HG02678 (cell line): ENCODE data around the gene ZNF564.
"Not testable (repeated sequence)": the region's sequence is repeated elsewhere in the genome, so short reads cannot be mapped to it uniquely, and the experiment has no call there.

Experiments used
- ATAC-seq: cut with Tn5 transposase; IDR thresholded peaks from one replicate; pipeline ENCODE4 v1.9.1; 2021; ENCODE audit warnings: mild to moderate bottlenecking, moderate library complexity; ENCODE audit not compliant: unreplicated experiment

Gene ZNF564

DNA sequence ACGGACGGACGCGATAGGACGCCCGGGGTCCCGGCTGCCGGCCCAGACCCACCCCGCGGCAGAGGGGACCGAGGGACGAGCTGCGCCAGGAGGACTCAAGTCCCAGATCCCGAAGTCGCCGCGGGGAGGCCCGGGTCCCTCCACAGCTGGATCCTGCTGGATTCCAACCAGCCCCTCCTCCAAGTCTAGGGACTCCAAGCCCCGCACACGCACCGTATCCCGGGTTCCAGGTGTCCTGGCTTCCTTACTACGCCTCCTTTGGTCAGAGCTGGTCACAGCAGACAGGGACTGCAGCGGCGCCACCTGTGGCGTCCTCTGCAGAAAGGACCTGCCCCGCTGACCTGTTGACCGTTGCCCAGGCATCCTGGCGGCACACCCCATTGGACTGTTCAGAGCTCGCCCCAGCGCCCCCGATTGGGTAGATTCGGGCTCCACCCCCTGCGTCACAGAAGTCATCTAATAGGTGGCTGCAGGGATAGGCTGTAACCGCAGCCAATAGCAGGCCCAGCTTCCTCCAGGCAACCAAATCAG, 37.7 kb downstream of the ZNF564 start:
- ATAC-seq = no peak

DNA sequence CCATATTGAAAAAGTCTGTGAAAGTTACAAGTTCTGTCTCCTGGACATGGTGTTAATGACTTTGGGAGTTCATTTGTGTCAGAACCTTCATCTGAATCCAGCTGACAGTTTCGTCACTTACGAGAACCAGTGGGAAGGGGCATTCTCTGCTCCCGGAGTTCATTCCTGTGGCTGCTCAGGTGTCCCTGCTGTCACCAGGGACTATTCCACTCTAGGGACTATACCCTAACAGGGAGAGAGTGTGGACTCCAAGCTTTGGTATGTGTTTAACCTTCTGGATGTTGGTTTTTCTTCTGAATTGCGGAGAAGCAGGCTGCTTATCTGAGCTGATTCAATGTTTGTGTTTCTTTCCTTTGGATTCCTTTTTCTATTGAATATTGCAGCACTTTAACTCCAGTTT, 54.2 kb downstream of the ZNF564 start:
- no peak for ATAC-seq

DNA sequence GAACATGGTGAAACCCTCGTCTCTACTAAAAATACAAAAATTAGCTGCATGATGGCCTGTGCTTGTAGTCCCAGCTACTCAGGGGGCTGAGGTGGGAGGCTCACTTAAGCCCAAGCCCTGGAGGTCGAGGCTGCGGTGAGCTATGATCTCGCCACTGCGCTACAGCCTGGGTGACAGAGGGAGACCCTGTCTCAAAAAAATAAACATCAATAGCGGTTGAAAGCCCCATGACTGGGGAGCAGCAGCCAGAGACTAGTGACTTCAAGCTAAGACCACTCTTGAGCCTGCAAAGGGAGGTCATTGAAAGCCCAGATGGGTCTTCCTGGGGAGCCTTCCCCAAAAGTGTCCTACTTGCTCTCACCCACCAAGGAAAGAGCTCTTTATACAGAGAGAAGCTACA, 54.8 kb downstream of the ZNF564 start:
- ATAC-seq = no peak

DNA sequence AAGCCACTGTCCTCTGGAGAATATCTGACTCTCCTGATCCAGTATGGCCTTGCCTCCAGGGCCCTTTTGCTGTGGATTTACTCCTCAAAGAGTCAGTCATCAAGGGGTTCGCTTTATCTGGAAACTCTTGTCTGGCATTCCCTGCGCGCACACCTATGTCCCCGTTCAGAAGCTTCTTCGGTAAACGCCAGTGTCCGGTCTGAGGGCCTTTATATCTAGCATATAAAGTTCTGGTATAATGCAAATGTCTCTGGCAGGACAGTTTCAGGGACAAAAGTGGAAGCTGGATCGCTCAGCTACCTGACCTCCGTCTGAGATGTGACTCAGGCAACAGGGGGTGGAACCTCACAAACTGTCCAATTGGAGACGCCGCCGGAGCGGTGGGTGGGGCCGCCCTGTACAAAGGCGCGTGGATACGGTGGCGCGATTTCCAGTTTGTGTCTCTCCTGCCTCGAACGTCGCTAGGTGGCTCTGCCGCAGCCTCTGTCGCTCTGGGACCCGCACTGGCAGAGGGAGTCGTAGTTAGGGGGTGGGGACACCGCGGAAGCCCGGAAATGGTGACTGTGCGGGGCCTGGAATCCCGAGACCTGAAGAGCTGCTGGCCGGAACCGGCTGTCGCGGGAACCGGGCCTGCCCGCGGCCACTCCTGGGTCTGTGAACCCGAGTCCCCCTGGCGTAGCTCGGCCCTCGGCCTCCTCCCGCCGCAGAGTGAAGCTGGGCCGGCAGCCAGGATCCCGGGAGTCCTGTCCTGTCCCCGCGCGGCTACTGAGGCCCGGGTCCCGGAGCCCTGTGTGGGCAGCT, 56.1 kb downstream of the ZNF564 start:
- peak; percentile 89 for ATAC-seq

DNA sequence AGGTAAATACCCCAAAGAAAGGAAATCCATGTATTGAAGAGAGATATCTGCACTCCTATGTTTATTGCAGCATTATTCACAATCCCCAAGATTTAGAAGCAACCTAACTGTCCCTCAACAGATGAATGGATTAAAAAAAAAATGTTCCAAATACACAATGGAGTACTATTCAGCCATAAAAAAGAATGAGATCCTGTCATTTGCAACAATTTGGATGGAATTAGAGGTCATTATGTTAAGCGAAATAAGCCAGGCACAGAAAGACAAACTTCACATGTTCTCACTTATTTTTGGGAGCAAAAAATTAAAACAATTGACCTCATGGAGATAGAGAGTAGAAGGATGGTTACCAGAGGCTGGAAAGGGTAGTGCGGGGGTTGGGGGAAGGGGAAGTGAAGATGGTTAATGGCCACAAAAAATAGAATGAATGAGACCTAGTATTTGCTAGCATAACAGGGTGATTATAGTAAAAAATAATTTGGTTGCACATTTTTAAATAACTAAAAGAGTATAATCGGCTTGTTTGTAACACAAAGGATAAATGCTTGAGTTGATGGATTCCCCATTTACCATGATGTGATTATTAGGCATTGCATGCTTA, 56.9 kb downstream of the ZNF564 start:
- no peak for ATAC-seq

DNA sequence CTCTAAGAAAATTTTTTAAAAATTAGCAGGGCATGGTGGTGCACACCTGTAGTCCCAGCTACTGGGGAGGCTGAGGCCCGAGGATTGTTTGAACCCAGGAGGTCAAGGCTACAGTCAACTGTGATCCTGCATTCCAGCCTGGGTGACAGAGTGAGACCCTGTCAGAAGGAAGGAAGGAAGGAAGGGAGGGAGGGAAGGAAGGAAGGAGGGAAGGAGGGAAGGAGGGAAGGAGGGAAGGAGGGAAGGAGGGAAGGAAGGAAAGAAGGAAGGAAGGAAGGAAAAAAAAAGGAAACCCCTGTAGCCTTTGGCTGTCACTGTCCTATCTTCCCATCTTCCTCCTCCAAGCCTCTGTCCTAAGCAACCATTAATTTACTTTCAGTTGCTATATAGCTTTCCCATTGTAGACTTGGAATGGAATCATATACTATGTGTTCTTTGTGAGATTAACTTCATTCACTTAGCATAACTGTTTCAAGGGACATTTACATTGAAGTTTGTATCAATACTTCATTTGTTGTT, 65.0 kb downstream of the ZNF564 start:
- ATAC-seq = not testable (repeated sequence)

DNA sequence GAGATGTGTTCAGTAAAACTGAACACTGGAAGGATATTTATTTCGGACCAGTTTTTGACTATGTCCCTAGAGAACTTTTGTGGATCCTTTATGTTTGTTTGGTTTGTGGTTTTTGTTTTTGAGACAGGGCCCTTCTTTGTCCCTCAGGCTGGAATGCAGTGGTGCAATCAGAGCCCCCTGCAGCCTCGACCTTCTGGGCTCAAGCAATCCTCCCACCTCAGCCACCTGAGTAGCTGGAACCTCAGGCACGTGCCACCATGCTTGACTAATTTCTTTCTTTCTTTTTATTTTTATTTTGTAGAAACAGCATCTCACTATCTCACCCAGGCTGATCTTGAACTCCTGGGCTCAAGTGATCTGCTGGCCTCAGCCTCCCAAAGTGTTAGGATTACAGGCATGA, 65.7 kb downstream of the ZNF564 start:
- no peak for ATAC-seq

DNA sequence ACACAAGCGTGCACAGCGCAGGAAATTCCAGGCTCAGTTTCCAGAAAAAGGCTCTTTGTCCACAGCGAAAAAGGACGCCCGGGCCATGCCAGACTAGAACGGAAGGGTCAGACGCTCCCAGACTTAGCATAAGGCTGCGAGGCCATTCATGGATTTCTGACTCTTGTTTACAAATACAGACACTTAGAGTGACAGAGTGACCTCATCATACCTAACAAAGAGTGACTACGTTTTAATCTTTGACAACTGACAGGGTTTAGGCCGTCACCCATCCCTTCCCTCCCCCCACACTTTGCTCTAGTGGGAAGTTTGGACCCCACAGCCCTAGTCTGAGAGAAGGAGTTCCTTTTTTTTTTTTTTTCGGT, 66.2 kb downstream of the ZNF564 start:
- ATAC-seq = peak; percentile 5

DNA sequence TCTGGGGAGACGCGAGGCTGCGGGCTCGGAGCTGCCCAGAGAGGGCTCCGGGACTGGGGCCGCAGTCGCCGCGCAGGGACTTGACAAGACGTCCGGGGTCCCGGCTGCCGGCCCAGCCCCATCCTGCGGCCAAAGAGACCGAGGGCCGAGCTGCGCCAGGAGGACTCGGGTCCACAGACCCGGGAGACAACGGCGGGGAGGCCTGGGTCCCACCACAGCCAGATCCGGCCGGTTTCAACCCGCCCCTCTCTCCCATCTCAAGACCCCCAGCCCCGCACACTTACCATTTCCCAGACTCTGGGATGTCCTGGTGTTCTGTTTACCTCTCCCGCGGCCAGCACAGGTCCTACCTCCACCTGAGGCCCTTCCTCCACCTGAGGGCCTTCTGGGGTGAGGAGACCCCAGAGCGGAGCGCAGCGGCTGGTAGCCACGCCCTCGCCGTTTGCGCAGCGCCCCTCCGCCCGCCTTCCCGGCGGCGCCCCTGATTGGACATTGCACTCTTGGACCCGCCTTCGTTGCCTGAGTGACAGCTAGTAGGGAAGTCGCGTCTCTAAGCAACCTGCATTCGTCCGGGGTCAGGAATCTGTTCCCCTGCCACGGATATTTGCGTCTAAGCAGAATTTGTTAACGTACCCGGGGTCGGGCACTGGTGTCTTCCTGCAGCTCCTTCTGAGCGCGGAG, 66.8 kb downstream of the ZNF564 start, which contains the start of gene ZNF709:
TSS of gene ZNF709 (minus strand) at position 446 of the 681 bp plus-strand sequence. CDS start at position 287, 159 bp downstream.
- ATAC-seq = peak; percentile 96

DNA sequence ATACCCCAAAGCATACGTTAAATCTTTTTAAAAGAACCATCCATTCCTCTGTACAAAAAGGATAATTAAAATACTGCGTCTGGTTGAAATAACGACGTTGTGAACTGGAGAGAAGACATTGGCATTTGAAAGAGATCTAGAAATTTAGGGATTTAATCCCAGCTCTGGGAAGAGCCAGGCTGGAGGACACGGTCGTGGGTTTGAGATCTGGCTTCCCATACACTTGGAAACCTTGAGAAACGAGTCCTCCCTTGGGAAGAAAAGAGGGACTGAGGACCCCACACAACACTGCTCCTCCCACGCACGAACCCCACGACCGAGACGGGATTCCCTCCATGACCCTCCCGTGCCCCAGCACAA, 67.3 kb downstream of the ZNF564 start:
- no peak for ATAC-seq

DNA sequence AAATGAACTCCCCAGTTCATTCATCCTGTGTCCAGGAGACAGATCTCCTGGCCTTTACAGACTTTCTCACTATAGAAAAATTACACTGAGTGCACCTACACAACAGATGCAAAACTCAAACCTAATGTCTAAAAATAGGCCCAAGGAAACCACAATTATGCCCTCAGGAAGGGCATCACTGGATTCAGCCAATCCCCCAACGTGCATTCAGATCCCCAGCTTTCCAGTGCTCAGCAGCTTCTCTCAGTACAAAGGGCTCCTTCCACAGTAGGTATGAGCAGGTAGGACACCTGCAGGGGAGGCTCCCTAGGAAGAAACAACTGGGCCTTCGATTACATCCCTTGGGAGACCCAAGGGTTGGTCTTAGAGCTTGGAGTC, 68.8 kb downstream of the ZNF564 start:
- no peak for ATAC-seq

DNA sequence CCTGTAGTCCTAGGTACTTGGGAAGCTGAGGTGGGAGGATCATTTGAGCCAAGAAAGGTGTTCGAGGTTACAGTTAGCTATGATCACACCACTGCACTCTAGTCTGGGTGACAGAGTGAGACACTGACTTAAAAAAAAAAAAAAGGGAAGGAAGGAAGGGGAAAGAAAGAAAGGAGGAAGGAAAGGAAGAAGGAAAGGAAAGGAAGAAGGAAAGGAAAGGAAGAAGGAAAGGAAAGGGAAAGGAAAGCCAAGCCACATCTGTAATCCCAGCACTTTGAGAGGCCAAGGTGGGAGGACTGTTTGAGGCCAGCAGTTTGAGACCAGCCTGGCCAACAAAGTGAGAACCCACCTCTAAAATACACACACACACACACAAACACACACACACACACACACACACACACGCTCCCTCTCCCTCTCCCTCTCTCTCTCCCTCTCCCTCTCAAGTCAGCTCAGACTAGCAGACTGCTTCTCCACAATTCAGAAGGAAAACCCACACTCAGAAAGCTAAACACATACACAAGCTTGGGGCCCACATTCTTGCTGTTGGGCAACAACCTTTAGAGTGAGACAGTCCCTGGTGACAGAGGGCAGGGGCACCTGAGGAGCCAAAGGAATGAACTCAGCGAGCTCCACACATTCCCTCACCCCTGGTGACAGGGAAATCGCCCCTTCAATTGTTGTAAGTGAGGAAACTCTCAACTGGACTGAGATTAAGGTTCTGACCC, 69.3 kb downstream of the ZNF564 start:
- no peak for ATAC-seq

DNA sequence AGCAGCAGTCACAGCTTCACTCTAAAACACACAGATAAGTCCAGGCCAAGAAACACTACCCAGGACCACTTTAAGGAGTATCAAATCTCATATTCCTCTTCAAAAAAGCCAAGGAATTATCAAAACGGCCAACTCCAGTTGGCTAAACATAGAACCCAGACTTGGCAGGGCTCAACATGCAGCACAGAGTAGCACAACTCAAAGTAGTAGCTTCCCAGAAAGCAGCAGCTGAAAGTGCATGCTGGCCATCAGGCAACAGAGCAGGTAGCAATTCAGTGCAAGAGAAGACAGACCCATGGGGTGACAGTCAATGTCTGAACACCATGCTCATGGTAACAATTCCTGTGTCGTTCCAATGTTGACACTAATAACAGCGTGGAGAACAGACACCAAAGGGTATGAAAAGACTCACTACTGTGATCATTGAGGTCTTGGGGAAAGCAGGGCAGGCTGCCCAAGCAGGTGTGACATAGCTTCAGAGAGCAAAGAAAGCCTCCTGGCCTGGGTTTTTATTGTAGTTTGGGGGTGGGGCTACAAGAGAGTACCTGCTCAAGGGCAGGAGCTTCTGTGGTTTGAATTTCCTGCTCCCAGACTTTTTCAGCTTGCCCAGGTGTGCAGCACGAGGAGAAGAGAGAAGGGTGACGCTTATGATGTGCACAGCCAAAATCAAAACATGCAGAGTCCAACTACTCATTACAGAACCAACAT, 72.9 kb downstream of the ZNF564 start:
- ATAC-seq = no peak
